D341Med (cell line): Measurements from ENCODE around the gene LRRC37A2.
"Not testable (repeated sequence)": the region's sequence is repeated elsewhere in the genome, so short reads cannot be mapped to it uniquely, and the experiment has no call there.

Source experiments
- DNase-seq: peaks from one replicate; pipeline ENCODE4 v3.0.0; 2012; ENCODE audit warnings: low spot score

The LRRC37A2 gene

DNA sequence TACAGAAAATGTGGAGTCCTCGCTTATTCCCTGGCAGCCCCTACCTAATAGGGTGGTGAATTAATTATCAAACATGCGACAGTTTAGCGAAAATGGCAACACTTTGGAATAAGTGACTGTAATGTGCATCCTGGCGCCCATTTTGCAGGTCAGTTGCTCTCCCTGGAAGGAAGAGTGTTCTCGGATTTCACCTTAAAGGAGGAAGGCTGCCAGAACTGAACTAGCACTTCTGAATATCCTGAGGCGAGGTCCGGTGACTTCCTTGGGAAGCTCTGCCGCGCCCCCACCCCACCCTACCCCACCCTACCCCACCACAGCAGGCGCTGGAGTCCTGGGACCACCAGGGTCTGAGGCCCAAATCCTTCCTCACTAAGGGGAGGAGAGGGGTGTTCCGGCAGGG, at the start of gene LRRC37A2:
TSS of gene LRRC37A2 (plus strand) at position 301 of the 400 bp plus-strand sequence. CDS start 245 bp downstream, outside the sequence.
- DNase-seq: not testable (repeated sequence)

DNA sequence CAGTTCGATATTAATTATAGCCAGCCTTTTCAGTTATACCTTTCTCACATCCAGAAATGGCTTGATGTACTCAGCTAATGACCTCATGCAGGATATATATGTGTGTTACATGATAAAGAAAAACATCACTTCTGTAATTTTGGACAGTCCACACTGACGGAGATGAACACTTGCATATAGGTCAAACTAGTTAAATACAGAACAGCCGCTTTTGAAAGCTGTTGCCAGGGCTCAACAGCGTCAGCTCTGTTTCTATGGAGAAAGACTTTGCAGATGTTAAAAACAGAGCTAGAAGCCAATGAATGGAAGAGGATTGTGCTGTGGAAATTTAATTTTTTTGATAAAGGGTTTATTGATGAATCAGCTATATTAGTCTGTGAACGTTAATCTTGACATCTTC, 44.6 kb upstream of the LRRC37A2 start:
- DNase-seq: not testable (repeated sequence)

DNA sequence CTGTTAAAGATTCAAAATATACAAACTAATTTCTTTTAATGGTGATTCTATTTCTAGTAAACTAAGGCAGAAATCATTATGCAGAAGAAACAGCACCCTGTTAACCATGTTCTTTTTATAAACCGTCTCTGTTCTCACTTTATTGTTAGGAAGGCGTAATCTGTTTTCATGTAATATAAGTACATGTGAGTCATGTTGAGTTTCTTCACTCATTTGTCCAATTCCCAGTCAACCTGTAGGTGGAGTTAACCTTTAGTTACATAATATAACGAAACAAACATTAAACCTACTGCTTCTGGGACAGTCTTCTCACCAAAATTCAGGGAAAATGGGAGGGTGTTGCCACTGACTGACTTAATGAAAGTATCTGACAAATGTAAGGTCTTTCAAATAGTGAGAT, 37.8 kb upstream of the LRRC37A2 start:
- DNase-seq: not testable (repeated sequence)

DNA sequence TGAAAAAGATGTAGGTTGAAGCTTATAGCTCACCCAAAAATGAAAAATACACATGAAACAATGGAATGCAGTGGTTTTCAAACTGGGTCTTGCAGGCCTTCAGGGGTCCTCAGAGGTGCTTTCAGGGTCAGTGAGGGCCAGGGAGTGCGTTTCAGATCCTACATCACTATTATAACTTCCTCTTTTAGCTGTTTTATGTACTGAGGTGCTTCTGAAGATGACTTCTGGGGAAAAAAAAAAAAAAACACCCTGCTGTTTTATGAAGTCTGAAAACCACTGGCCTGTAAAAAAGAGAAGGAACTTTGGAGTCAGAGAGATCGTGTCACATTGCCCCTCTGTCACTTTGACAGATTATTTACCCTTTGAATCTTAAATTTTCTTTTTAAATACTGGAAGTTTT, 36.7 kb upstream of the LRRC37A2 start:
- DNase-seq: not testable (repeated sequence)

DNA sequence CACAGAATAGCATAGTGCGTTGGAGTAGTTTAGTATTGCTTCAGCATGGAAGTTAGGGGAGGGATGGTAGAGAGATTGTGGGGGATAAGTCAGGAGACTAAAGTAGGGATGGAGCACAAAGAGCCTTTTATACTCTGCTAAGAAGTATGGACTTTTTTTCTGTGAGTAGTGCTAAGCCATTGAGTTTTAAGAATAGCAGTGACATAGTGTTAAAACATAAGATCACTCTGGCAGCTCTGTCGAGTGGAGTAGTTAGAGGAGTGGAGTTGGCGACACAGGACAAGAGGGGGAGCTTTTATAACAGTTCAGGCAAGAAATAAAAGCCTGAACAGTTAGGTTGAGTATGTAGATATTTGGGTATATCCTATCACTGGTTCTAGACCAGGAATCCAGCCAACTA, 33.4 kb upstream of the LRRC37A2 start:
- not testable (repeated sequence) for DNase-seq

DNA sequence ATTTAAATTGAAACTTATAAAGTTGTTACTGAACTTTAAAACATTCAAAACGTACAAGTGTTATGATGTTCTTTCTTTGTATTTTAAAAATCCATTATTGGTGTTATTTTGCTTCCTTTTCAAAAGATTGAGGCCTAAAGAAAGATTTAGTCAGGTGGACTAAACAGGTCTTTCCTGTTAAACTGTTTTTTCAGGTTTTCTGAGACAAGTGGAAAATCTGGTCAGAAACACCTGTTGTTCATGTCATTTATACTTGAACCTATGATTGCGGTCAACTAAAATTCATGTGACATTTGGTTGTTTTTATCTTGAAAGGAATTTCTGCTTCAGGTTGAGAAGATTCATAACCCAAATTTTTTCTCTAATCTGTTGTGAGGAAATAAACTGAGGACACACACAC, 31.0 kb upstream of the LRRC37A2 start:
- DNase-seq: not testable (repeated sequence)

DNA sequence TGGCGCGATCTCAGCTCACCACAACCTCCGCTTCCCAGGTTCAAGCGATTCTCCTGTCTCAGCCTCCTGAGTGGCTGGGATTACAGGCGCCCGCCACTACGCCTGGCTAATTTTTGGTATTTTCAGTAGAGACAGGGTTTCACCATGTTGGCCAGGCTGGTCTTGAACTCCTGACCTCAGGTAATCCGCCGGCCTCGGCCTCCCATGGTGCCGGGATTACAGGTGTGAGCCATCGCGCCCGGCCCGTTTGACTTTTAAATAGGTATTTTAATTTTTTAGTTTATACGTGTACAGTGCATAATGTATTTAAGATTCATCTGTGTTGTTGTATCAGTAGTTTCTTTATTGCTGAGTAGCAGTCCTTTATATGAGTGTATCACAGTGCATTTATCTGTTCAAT, 20.2 kb upstream of the LRRC37A2 start:
- not testable (repeated sequence) for DNase-seq

DNA sequence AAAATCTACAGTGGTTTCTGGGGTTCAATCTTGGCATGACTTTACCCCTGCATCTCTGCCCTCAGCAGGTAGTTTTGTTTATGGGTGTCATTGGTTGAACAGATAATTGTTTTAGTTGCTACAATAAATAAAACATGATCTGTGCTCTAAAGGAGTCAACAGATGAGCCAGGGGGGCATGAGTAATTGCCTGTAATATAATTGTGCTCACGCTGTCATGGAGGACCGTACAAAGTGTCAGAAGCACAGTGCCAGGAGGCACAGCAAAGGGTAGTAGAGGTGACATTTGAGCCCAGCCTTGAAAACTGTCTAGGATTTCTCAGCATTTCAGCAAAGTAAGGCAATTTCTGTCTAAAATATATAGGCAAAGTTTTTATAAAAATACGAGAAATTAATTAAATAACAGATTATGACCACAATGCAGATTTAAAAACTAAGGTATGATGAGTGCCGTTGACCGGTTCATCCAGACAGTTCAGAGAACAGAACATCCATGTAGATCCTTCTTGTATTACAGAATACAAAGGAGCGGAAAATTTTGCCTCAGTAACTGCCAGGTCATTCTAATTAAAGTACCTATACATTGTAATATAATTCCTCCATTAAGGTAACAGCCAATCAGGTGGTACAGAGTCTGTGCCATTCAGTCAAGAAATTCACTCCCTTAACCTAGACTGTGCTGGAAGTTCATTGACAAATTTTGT, 12.7 kb upstream of the LRRC37A2 start:
- not testable (repeated sequence) for DNase-seq

DNA sequence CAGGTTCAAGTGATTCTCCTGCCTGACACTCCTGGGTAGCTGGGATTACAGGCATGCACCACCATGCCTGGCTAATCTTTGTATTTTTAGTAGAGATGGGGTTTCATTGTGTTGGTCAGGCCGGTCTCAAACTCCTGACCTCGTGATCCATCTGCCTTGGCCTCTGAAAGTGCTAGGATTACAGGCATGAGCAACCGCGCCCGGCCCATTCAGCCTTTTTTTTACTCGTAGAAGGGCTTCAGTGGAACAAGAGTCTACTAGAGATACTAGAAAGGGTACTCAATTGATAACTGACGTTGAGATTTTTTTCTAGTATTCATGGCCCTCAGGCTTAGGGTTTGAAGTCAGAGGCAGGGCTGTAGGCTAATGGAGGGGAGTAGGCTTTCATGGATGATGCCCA, 6.4 kb upstream of the LRRC37A2 start:
- not testable (repeated sequence) for DNase-seq

DNA sequence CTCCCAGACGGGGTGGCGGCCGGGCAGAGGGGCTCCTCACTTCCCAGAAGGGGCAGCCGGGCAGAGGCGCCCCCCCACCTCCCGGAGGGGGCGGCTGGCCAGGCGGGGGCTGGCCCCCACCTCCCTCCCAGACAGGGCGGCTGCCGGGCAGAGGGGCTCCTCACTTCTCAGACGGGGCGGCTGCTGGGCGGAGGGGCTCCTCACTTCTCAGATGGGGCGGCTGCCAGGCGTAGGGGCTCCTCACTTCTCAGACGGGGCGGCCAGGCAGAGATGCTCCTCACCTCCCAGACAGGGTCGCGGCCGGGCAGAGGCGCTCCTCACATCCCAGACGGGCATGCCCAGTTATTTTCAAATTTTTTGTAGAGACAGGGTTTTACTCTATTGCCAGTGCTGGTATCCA, 22.4 kb downstream of the LRRC37A2 start:
- DNase-seq: not testable (repeated sequence)

DNA sequence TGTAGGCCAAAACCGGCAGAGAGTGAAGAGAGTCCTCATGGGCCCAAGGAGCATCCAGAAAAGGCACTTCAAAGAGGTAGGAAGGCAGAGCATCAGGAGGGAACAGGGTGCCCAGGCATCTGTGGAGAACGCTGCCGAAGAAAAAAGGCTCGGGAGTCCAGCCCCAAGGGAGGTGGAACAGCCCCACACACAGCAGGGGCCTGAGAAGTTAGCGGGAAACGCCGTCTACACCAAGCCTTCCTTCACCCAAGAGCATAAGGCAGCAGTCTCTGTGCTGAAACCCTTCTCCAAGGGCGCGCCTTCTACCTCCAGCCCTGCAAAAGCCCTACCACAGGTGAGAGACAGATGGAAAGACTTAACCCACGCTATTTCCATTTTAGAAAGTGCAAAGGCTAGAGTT, 36.3 kb downstream of the LRRC37A2 start:
- DNase-seq: not testable (repeated sequence)

DNA sequence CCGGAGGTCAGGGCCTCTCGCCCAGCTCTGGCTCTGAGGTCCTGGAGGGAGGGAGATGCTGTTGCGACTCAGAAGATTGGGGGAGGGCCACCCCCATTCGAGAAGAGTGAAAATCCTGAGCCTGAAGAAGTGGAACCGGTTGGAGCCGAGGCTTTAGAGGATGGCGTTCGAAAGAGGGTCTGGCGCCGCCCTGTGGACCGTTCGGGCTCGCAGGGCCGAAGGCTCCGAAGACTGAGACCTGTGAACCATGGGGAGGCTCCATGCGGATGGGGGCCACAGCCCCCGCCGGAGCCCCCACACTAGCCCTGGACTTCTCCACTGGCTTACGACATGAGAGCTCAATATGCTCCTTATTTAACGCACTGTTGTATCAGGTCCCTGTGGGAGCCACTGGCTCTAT, 46.9 kb downstream of the LRRC37A2 start:
- DNase-seq: not testable (repeated sequence)

DNA sequence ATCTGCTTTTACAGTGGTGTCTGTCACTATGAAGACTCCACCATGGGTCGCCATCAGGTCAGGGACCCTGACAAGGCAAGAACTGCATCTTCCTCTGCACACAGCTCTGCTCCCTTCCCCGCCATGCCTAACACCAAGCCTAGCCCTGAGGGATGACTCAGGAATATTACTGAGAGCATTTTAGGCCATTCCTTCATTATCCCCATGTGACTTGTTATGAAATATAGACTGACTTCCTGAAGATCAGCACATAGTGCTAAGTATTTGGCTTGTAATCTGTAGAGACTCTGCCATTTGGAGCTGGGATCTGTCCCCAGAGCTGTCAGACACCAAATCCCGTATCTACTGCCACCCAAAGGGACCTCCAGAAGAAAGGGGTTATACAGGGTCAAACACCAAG, 47.8 kb downstream of the LRRC37A2 start:
- not testable (repeated sequence) for DNase-seq

DNA sequence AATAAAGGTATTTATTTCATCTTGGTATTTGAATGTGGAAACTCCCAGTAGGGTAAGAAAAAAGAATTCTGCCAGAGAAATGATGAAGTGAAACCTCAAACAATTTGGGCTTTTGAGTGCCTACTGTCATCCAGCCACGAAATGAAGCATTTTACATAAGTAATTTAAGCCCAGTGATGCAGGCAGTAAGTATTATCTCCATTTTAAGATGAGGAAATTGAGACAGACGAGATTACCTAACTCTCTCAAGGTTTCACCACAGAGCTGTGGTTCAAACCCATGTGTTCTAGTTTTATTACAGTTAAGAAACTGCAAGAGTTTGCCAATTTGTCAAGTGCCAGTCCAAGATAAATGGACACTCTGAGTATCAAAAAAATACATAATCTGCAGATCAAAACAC, 54.0 kb downstream of the LRRC37A2 start:
- not testable (repeated sequence) for DNase-seq

DNA sequence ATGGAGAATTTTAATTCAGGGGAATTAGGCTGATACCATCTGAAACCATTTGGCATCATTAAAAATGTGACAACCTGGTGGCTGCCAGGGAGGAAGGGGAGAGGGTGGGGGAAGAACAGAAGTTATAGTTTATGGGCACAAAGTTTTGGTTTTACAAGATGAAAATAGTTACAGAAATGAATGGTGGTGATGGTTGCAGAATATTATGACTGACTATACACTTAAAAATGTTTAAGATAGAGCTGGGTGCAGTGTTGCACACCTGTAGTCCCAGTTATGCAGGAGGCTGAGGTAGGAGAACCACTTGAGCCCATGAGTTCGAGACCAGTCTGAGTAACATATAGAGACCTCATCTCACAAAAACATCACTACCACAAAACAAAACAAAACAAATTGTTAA, 54.7 kb downstream of the LRRC37A2 start:
- DNase-seq: not testable (repeated sequence)

DNA sequence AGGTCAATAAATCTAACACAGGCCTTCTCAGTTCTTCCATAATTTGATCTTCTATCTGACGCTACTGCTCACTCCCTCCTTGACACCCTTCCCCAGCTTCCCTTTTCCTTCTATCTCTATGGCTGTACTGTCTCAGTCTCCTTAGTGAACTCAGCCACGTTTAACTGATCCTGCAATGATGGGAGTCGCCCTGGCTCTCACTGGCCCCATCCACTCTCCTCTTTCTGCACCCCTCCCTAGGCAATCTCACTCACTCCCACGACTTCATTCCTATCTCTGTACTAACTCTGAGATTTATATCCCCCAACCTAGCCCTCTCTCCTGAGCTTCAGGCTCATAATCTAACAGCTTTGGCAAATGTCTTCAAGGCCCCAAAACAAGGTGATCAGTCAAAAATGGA, 59.5 kb downstream of the LRRC37A2 start:
- DNase-seq: not testable (repeated sequence)

DNA sequence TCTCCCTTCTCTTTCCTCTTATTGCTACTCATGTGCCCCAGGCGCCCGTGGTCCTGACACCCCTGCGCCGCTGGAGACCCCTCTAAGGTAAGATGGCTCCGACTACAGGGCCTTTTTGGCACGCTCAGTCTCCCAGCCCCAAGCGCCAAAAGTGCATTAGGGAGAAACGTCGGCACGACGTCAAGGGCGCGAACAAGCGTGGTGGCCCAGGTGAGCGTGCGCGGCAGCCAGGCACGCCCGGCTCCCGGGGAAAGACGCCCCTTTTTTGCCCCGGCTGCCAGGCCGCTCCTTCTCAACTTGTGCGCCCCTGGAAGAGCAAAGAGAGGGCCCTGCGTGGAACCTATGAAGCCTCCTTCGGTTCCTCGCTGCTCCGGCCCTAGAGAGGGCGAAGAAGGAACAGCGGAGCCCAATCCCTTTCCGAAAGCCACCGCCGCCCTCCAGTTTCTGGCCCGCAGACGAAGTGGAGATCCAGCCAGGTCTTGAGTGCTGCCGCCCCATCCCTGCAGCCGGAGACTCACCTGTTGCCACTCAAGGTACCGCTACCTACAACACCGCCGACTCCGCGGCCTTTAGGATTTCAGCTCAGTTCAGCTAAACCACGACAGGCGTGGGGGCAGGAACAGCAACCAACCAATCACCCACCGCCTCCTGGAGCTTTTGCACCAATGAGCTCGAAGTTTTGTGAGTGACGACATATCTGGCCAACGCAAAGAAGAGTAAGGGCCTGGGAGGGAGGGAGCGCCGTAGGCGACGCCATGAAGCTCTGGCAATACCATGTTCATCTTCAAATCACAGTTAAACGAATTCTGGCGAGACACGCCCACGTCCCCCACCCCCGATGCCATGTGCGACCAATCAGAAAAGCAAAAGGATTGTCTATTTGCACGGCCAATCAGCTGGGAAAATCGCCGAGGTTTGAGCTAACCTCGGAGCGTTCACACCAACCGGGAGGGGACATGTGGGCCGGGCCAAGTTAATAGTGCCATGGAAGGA, 67.1 kb downstream of the LRRC37A2 start, which contains the start of gene ARL17A:
TSS of gene ARL17A (minus strand) at position 609 of the 993 bp plus-strand sequence. CDS start 3,369 bp downstream, outside the sequence.
- DNase-seq: not testable (repeated sequence)

DNA sequence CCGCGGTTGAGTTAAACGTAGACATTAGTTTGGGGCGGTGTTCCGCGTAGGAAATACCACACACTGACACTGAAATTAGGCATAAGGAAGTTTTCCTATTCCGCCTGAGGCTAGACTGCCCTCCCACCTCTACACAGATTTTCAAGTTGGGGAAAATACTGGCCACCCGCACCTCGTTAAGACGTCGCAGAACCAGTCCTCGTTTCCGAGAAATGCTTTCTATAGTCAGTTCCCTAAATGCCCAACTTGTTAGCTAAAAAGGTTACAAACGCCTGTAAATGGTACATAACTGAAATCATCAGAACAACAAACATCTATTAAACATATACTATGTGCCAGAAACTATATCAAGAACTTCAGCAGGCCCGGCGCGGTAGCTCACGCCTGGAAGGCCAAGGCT, 67.8 kb downstream of the LRRC37A2 start:
- not testable (repeated sequence) for DNase-seq

DNA sequence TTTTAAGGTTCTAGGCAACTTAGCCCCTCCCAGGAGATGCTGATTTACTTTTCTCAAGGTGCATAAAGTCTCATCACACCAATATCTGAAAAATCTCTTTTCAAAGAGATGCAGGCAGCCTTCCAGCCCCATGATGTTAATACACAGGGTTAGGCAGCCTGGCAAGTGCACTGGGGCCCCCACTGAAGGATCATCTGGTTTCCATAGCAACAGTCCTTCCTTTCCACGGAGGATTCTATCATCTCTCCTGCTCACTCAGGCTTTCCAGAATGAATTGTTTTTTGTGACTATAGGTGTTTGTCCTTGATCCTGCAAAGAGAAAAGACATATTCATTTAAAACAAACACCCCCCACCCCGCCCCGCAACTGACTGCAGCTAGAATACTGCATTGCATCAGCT, 73.2 kb downstream of the LRRC37A2 start:
- DNase-seq: not testable (repeated sequence)

DNA sequence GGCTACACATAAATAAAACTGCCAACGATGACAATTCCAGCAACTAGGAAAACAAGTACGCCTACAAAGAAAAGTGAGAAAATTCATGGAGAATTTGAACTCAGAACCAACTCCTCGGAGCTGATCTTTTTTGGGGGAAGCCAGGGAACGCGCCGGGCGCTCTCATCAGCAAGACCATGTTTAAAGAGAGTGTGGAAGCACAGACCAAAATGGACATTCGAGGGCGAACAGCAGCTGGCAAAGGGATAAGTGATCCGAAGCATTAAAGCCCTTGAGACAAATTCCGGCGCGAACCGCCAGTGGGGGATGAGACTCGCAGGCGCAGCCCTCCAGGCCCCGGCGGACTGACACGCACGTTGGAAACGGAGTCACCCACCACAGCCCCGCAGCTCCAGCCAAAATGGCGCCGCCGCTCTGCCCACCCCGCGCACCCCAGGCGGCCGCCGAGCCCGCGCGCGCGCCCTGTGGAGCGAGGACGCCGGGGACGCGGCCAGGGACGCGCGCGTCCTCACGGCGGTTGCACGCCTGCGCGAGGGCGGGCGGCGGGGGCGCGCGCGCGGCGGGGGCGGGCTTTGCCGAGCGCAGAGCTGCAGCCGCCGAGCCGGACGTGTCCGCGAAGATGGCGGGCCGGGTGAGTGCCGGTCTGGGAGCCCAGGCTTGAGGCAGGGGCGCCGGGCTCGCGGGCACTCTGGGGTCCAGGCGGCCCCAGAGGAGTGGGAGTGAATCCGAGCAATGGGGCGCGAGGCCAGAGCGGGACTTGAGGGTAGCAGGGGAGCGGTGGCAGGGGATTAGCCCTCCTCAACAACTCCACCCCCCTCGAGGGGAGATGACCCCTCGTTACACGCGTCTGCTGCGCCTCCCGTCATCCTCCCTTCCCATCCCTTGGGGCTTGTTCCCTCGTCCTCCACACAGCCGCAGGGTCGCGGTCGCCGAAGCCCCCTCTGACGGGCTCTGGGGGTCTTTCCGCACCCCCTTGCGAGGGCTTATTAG, 78.2 kb downstream of the LRRC37A2 start, which contains the start of gene NSF:
TSS of gene NSF (plus strand) at position 513 of the 990 bp plus-strand sequence. CDS start at position 620, 107 bp downstream.
- DNase-seq: not testable (repeated sequence)

DNA sequence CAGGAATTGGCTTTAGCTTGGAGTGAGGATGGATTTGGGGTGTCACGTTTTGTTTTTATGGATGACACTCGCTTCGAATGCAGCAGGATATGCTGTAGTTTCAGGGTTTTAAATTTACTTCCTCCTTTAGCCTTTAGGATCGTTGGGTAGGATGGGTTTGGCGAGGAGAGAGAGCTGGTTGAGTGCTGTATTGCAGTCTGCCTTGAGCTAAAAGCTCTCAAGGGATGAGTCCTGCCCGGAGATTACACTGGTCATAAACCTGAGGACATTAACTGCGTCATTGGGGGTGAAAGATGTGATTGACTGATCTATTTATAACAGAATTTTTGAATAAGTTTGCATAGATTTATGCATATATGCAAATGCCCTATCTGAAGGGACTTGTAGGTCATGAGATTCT, 79.1 kb downstream of the LRRC37A2 start:
- DNase-seq: not testable (repeated sequence)
